ENCODE measurements around the gene OSBPL10.

DNA sequence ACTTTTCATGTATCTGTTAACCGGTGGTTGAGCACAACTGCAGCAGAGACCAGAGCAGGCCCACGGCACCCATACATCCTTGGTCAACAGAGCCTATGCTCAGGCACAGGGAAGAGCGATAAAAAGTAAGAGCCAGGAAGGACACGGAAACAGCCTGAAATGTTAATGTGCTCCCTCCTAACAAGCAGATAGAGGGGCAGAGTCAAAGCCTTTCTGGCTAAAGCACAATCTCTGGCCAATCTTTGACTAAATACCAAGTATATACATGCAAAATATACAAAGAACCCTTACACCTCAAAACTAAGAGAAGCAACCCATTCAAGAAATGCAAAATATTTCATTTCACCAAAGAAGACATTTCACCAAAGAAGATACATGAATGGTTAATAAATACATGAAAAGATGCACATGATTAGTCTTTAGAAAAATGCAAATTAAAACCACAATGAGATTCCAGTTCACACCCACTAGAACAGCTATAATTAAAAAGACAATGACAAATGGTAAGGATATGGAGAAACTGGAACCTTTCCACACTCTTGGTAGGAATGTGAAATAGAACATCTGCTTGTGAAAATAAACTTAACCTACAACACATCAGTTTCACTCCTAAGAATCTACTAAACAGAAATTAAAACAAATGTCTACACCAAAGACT lies 88.0 kb downstream of the OSBPL10 start:
- TF ChIP-seq, protein P1, sequence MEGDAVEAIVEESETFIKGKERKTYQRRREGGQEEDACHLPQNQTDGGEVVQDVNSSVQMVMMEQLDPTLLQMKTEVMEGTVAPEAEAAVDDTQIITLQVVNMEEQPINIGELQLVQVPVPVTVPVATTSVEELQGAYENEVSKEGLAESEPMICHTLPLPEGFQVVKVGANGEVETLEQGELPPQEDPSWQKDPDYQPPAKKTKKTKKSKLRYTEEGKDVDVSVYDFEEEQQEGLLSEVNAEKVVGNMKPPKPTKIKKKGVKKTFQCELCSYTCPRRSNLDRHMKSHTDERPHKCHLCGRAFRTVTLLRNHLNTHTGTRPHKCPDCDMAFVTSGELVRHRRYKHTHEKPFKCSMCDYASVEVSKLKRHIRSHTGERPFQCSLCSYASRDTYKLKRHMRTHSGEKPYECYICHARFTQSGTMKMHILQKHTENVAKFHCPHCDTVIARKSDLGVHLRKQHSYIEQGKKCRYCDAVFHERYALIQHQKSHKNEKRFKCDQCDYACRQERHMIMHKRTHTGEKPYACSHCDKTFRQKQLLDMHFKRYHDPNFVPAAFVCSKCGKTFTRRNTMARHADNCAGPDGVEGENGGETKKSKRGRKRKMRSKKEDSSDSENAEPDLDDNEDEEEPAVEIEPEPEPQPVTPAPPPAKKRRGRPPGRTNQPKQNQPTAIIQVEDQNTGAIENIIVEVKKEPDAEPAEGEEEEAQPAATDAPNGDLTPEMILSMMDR (IDR thresholded peaks at IDR 0.05), result no peak
- no peak for TF ChIP-seq POLR2A (IDR thresholded peaks at IDR 0.05)
